GM18517 (cell line): ENCODE measurements around the gene CXorf49B.

Source experiments
- ATAC-seq: cut with Tn5 transposase; IDR thresholded peaks from one replicate; pipeline ENCODE4 v1.9.1; 2021; ENCODE audit warnings: mild to moderate bottlenecking, moderate library complexity; ENCODE audit not compliant: unreplicated experiment

Gene CXorf49B

GRCh38 chrX:71815121-71815905 is 52.2 kb downstream of the CXorf49B start:
- no peak for ATAC-seq

GRCh38 chrX:71815906-71816156 is 52.7 kb downstream of the CXorf49B start:
- no peak for ATAC-seq
